HepG2 (cell line): ENCODE data around the gene SMPD3. TPM values are rescaled to one million over a fixed set of nuclear protein-coding genes. Genes with fewer than 3 reads are reported as not detected.

Source experiments
- ATF3 ChIP-seq: sonication (generic); formaldehyde crosslinking; IDR thresholded peaks from 2 replicates; pipeline ENCODE4 v1.4.0; 2020; ENCODE audit warnings: missing genetic modification reagents
- CSRNP2 ChIP-seq: sonication (generic); formaldehyde crosslinking; conservative IDR thresholded peaks from 2 replicates; pipeline ENCODE4 v1.8.0; 2022; ENCODE audit warnings: low read depth, missing genetic modification reagents
- EEA1 ChIP-seq: sonication (generic); formaldehyde crosslinking; IDR thresholded peaks from 2 replicates; pipeline ENCODE4 v1.5.1; 2020; ENCODE audit warnings: mild to moderate bottlenecking, missing genetic modification reagents, borderline replicate concordance
- GATA4 ChIP-seq: sonication (generic); IDR thresholded peaks from 2 replicates; pipeline ENCODE4 v1.6.1; 2016; ENCODE audit warnings: antibody characterized with exemption, low read depth, borderline replicate concordance
- MED8 ChIP-seq: sonication (generic); formaldehyde crosslinking; IDR thresholded peaks from 2 replicates; pipeline ENCODE4 v1.8.1; 2023; ENCODE audit warnings: mild to moderate bottlenecking, missing genetic modification reagents; ENCODE audit not compliant: insufficient replicate concordance
- NRL ChIP-seq: sonication (generic); formaldehyde crosslinking; IDR thresholded peaks from 2 replicates; pipeline ENCODE4 v1.5.0; 2020; ENCODE audit warnings: missing genetic modification reagents, mild to moderate bottlenecking, moderate library complexity, borderline replicate concordance
- POLR2AphosphoS5 ChIP-seq: IDR thresholded peaks from 2 replicates; pipeline ENCODE4 v1.6.1; 2012; ENCODE audit warnings: low read depth, low read length
- SNRNP70 ChIP-seq: fragments of 200-400 bp; formaldehyde crosslinking; IDR thresholded peaks from 2 replicates; pipeline ENCODE4 v1.6.1; 2017; ENCODE audit warnings: mild to moderate bottlenecking, low read depth, low read length, moderate library complexity
- ZNF33A ChIP-seq: sonication (generic); formaldehyde crosslinking; IDR thresholded peaks from 2 replicates; pipeline ENCODE4 v1.5.1; 2020; ENCODE audit warnings: missing genetic modification reagents, mild to moderate bottlenecking, moderate library complexity, borderline replicate concordance
- ZNF513 ChIP-seq: sonication (generic); formaldehyde crosslinking; conservative IDR thresholded peaks from 2 replicates; pipeline ENCODE4 v1.5.0; 2020; ENCODE audit warnings: missing genetic modification reagents
- ZNF556 ChIP-seq: sonication (generic); formaldehyde crosslinking; IDR thresholded peaks from 2 replicates; pipeline ENCODE4 v1.4.0; 2020; ENCODE audit warnings: mild to moderate bottlenecking, missing genetic modification reagents, borderline replicate concordance
- ZNF605 ChIP-seq: sonication (generic); formaldehyde crosslinking; IDR thresholded peaks from 2 replicates; pipeline ENCODE4 v1.8.0; 2022; ENCODE audit warnings: mild to moderate bottlenecking, missing genetic modification reagents
- ZNF616 ChIP-seq: sonication (generic); formaldehyde crosslinking; IDR thresholded peaks from 2 replicates; pipeline ENCODE4 v1.5.0; 2020; ENCODE audit warnings: low read depth, mild to moderate bottlenecking, missing genetic modification reagents
- ZNF879 ChIP-seq: sonication (generic); formaldehyde crosslinking; IDR thresholded peaks from 2 replicates; pipeline ENCODE4 v1.8.1; 2023; ENCODE audit warnings: missing genetic modification reagents
- polyA plus RNA-seq, 8 experiments: library from polyadenylated mRNA; depleted of rRNA in 3 of 8; stranded (reverse) in 7 of 8; unstranded in 1 of 8; fragments of >200 nt; fragmentation: Illumina TruSeq in 4 of 8; extraction: Trizol in 4 of 8; gene quantifications; 2 replicates each; pipeline versions ENCODE4 v1.2.1 to v1.2.3, GENCODE V29; 2011 to 2016; ENCODE audit warnings: low read depth in 4 of 8, missing spikeins in 1 of 8, mixed read lengths in 1 of 8; ENCODE audit not compliant: insufficient read depth in 1 of 8
- total RNA-seq, 5 experiments: library from RNA; depleted of rRNA; stranded (reverse); fragments of >200 nt; fragmentation: Illumina TruSeq; extraction: Trizol; gene quantifications; 2 replicates each; pipeline ENCODE4 v1.2.3, GENCODE V29; 2016; ENCODE audit warnings: low read depth in 1 of 5
- TF ChIP-seq, protein P1 (sequence below): sonication (generic); formaldehyde crosslinking; IDR thresholded peaks from 2 replicates; pipeline ENCODE4 v1.4.0; 2020; ENCODE audit warnings: missing genetic modification reagents
- TF ChIP-seq, protein P2 (sequence below): sonication (generic); formaldehyde crosslinking; IDR thresholded peaks from 2 replicates; pipeline ENCODE4 v1.4.0; 2020; ENCODE audit warnings: missing genetic modification reagents

SMPD3 gene
- total and polyA plus RNA-seq, 2 of the 13 experiments (the other 11 are each of a cell fraction or from before 2014, with no cell fraction given), result 0.07 to 0.32 TPM

GRCh38 chr16:68448360-68448970 is at the start of gene SMPD3 (continued):
- no peak for TF ChIP-seq CSRNP2 (CRISPR knock-in tag)
- TF ChIP-seq, protein P1, sequence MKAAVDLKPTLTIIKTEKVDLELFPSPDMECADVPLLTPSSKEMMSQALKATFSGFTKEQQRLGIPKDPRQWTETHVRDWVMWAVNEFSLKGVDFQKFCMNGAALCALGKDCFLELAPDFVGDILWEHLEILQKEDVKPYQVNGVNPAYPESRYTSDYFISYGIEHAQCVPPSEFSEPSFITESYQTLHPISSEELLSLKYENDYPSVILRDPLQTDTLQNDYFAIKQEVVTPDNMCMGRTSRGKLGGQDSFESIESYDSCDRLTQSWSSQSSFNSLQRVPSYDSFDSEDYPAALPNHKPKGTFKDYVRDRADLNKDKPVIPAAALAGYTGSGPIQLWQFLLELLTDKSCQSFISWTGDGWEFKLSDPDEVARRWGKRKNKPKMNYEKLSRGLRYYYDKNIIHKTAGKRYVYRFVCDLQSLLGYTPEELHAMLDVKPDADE (CRISPR knock-in tag), result peak; percentile 84; the same call in 1 of the 2 replicates
- no peak for TF ChIP-seq POLR2AphosphoS5
- no peak for TF ChIP-seq ZNF879
- TF ChIP-seq MED8, result no peak
- peak; percentile 80; the same call in 1 of the 2 replicates for TF ChIP-seq ZNF556 (CRISPR knock-in tag)
- TF ChIP-seq ZNF605 (CRISPR knock-in tag), result peak; percentile 76
- no peak for TF ChIP-seq ZNF616 (CRISPR knock-in tag)
- no peak for TF ChIP-seq GATA4
- TF ChIP-seq ZNF513, result peak; percentile 99; the same call in 1 of the 2 replicates
- no peak for TF ChIP-seq ZNF33A (CRISPR knock-in tag)
- no peak for TF ChIP-seq SNRNP70
- 0 out of 2 replicates have a peak, but pooled peaks have one; percentile 10 for TF ChIP-seq EEA1 (CRISPR knock-in tag)
- peak; percentile 23; the same call in 1 of the 2 replicates for TF ChIP-seq ATF3 (CRISPR knock-in tag)
- TF ChIP-seq NRL (CRISPR knock-in tag), result no peak
- TF ChIP-seq, protein P2, sequence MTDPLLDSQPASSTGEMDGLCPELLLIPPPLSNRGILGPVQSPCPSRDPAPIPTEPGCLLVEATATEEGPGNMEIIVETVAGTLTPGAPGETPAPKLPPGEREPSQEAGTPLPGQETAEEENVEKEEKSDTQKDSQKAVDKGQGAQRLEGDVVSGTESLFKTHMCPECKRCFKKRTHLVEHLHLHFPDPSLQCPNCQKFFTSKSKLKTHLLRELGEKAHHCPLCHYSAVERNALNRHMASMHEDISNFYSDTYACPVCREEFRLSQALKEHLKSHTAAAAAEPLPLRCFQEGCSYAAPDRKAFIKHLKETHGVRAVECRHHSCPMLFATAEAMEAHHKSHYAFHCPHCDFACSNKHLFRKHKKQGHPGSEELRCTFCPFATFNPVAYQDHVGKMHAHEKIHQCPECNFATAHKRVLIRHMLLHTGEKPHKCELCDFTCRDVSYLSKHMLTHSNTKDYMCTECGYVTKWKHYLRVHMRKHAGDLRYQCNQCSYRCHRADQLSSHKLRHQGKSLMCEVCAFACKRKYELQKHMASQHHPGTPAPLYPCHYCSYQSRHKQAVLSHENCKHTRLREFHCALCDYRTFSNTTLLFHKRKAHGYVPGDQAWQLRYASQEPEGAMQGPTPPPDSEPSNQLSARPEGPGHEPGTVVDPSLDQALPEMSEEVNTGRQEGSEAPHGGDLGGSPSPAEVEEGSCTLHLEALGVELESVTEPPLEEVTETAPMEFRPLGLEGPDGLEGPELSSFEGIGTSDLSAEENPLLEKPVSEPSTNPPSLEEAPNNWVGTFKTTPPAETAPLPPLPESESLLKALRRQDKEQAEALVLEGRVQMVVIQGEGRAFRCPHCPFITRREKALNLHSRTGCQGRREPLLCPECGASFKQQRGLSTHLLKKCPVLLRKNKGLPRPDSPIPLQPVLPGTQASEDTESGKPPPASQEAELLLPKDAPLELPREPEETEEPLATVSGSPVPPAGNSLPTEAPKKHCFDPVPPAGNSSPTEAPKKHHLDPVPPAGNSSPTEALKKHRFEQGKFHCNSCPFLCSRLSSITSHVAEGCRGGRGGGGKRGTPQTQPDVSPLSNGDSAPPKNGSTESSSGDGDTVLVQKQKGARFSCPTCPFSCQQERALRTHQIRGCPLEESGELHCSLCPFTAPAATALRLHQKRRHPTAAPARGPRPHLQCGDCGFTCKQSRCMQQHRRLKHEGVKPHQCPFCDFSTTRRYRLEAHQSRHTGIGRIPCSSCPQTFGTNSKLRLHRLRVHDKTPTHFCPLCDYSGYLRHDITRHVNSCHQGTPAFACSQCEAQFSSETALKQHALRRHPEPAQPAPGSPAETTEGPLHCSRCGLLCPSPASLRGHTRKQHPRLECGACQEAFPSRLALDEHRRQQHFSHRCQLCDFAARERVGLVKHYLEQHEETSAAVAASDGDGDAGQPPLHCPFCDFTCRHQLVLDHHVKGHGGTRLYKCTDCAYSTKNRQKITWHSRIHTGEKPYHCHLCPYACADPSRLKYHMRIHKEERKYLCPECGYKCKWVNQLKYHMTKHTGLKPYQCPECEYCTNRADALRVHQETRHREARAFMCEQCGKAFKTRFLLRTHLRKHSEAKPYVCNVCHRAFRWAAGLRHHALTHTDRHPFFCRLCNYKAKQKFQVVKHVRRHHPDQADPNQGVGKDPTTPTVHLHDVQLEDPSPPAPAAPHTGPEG, result peak; percentile 92
